Gastrocnemius medialis (tissue), 4 donors: Measurements from ENCODE around the gene TCERG1L.

Experiments used
- POLR2A ChIP-seq, 2 donors: fragments of 450-650 bp; IDR thresholded peaks; one replicate each; pipeline ENCODE4 v1.6.1; 2017; ENCODE audit warnings: antibody characterized with exemption in 2 of 2, mild to moderate bottlenecking in 2 of 2, moderate library complexity in 2 of 2
- TF ChIP-seq, protein P1 (sequence below), 5 experiments: fragments of 450-650 bp in 3 of 5; fragments of 200-600 bp in 2 of 5; sonication (generic) in 2 of 5; IDR thresholded peaks in 4 of 5; conservative IDR thresholded peaks in 1 of 5; 1 replicate in 4 of 5; 2 replicates in 1 of 5; pipeline ENCODE4 v1.5.1; 2016 to 2019; ENCODE audit warnings: antibody characterized with exemption in 5 of 5, mild to moderate bottlenecking in 3 of 5, moderate library complexity in 3 of 5

DNA sequence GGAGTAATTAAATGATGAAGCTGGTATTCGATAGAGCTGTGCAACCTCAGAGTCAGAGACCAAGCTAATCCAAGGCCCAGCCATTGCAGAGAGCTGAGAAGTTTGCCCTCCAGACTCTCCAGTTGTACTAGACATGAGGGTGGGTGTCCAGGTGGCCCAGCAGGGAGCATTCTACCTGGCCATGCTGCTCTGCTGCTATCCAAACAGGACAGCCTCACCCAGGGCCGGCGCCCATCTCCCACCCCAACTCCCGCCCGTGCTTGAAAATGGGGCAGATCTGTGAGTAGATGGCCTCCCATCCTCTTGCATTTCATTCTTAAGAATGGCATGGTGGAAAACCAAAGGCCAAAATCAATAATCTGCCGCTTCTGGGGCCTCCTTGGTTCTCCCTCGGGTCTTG, 124.2 kb downstream of the TCERG1L start:
- TF ChIP-seq, protein P1, sequence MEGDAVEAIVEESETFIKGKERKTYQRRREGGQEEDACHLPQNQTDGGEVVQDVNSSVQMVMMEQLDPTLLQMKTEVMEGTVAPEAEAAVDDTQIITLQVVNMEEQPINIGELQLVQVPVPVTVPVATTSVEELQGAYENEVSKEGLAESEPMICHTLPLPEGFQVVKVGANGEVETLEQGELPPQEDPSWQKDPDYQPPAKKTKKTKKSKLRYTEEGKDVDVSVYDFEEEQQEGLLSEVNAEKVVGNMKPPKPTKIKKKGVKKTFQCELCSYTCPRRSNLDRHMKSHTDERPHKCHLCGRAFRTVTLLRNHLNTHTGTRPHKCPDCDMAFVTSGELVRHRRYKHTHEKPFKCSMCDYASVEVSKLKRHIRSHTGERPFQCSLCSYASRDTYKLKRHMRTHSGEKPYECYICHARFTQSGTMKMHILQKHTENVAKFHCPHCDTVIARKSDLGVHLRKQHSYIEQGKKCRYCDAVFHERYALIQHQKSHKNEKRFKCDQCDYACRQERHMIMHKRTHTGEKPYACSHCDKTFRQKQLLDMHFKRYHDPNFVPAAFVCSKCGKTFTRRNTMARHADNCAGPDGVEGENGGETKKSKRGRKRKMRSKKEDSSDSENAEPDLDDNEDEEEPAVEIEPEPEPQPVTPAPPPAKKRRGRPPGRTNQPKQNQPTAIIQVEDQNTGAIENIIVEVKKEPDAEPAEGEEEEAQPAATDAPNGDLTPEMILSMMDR (IDR thresholded peaks at IDR 0.05 in 4 of 5, conservative IDR thresholded peaks at IDR 0.05 in 1 of 5) = no peak
- no peak for TF ChIP-seq POLR2A (IDR thresholded peaks at IDR 0.05)
